HepG2 (cell line): ENCODE measurements around the gene KCNQ1OT1. TPM values are rescaled to one million over a fixed set of nuclear protein-coding genes. Genes with fewer than 3 reads are reported as not detected.

ENCODE experiments used
- CCDC6 ChIP-seq: sonication (generic); formaldehyde crosslinking; IDR thresholded peaks from 2 replicates; pipeline ENCODE4 v1.8.1; 2022; ENCODE audit warnings: mild to moderate bottlenecking, missing genetic modification reagents, moderate library complexity
- FOSL1 ChIP-seq: sonication (generic); formaldehyde crosslinking; IDR thresholded peaks from 2 replicates; pipeline ENCODE4 v1.9.0; 2021; ENCODE audit warnings: missing genetic modification reagents, borderline replicate concordance
- POLR2AphosphoS5 ChIP-seq: IDR thresholded peaks from 2 replicates; pipeline ENCODE4 v1.6.1; 2012; ENCODE audit warnings: low read depth, low read length
- POLR2G ChIP-seq: fragments of 200-400 bp; formaldehyde crosslinking; IDR thresholded peaks from 2 replicates; pipeline ENCODE4 v1.6.1; 2018; ENCODE audit warnings: mild to moderate bottlenecking, low read depth, low read length, moderate library complexity
- RBM22 ChIP-seq: fragments of 200-400 bp; formaldehyde crosslinking; optimal IDR thresholded peaks from 2 replicates; pipeline ENCODE3; 2017; ENCODE audit warnings: mild to moderate bottlenecking, low read length, moderate library complexity
- ZBTB37 ChIP-seq: sonication (generic); formaldehyde crosslinking; IDR thresholded peaks from 2 replicates; pipeline ENCODE4 v1.4.0; 2020; ENCODE audit warnings: mild to moderate bottlenecking, missing genetic modification reagents
- ZBTB40 ChIP-seq, 2 experiments: fragments of 450-650 bp in 1 of 2; sonication (generic) in 1 of 2; formaldehyde crosslinking in 1 of 2; IDR thresholded peaks; 2 replicates each; pipeline versions ENCODE4 v1.6.1 to v1.8.0; 2016 to 2022; ENCODE audit warnings: antibody characterized with exemption in 1 of 2, mild to moderate bottlenecking in 1 of 2, missing genetic modification reagents in 1 of 2
- ZFP91 ChIP-seq: sonication (generic); formaldehyde crosslinking; IDR thresholded peaks from 2 replicates; pipeline ENCODE4 v1.9.0; 2022; ENCODE audit warnings: missing genetic modification reagents, mild to moderate bottlenecking, borderline replicate concordance
- ZNF740 ChIP-seq: sonication (generic); formaldehyde crosslinking; IDR thresholded peaks from 2 replicates; pipeline ENCODE4 v1.4.0; 2020; ENCODE audit warnings: missing genetic modification reagents
- ZNF800 ChIP-seq: sonication (generic); formaldehyde crosslinking; IDR thresholded peaks from 2 replicates; pipeline ENCODE4 v1.4.0; 2020; ENCODE audit warnings: missing genetic modification reagents
- polyA plus RNA-seq, 8 experiments: library from polyadenylated mRNA; depleted of rRNA in 3 of 8; stranded (reverse) in 7 of 8; unstranded in 1 of 8; fragments of >200 nt; fragmentation: Illumina TruSeq in 4 of 8; extraction: Trizol in 4 of 8; gene quantifications; 2 replicates each; pipeline versions ENCODE4 v1.2.1 to v1.2.3, GENCODE V29; 2011 to 2016; ENCODE audit warnings: low read depth in 4 of 8, missing spikeins in 1 of 8, mixed read lengths in 1 of 8; ENCODE audit not compliant: insufficient read depth in 1 of 8
- total RNA-seq, 5 experiments: library from RNA; depleted of rRNA; stranded (reverse); fragments of >200 nt; fragmentation: Illumina TruSeq; extraction: Trizol; gene quantifications; 2 replicates each; pipeline ENCODE4 v1.2.3, GENCODE V29; 2016; ENCODE audit warnings: low read depth in 1 of 5

The KCNQ1OT1 gene
- total and polyA plus RNA-seq, 2 of the 13 experiments (the other 11 are each of a cell fraction or from before 2014, with no cell fraction given), result 1.3 to 18.9 TPM

GRCh38 chr11:2652333-2653197 lies 47.2 kb downstream of the KCNQ1OT1 start (continued):
- TF ChIP-seq ZBTB37 (CRISPR knock-in tag) (no peak), ZNF740 (CRISPR knock-in tag) (no peak), RBM22 (peak; percentile 7), POLR2G (peak; percentile 66), CCDC6 (CRISPR knock-in tag) (no peak), FOSL1 (CRISPR knock-in tag) (no peak), ZBTB40 (IDR thresholded peaks at IDR 0.05) (no peak), ZBTB40 (CRISPR knock-in tag; IDR thresholded peaks at IDR 0.05) (no peak), ZFP91 (no peak), ZNF800 (CRISPR knock-in tag) (no peak), POLR2AphosphoS5 (peak; percentile 44; the same call in 1 of the 2 replicates)
